Neuronal stem cell (in vitro differentiated cells): ENCODE data around the gene NPAS3.

Experiments
- DNase-seq: peaks from one replicate; pipeline ENCODE4 v3.0.0-alpha.2; 2013; ENCODE audit warnings: low spot score
- H2AFZ ChIP-seq: one replicate; pipeline ENCODE4 v1.6.1; 2013; ENCODE audit warnings: mild to moderate bottlenecking, low read length, inconsistent platforms
- H2AK5ac ChIP-seq: 2 replicates; pipeline ENCODE4 v1.6.1; 2013; ENCODE audit warnings: low read depth, mild to moderate bottlenecking, inconsistent platforms, low read length, moderate library complexity, mixed read lengths
- H2BK120ac ChIP-seq: 2 replicates; pipeline ENCODE4 v1.6.1; 2013; ENCODE audit warnings: low read depth, mild to moderate bottlenecking, inconsistent platforms, low read length, moderate library complexity, mixed read lengths
- H2BK12ac ChIP-seq: one replicate; pipeline ENCODE4 v1.6.1; 2013; ENCODE audit warnings: low read length, inconsistent platforms
- H2BK15ac ChIP-seq: 2 replicates; pipeline ENCODE4 v1.6.1; 2013; ENCODE audit warnings: mild to moderate bottlenecking, low read length, inconsistent platforms, mixed read lengths
- H2BK5ac ChIP-seq: one replicate; pipeline ENCODE4 v1.6.1; 2013; ENCODE audit warnings: inconsistent platforms, mild to moderate bottlenecking, low read length, moderate library complexity
- H3K14ac ChIP-seq: one replicate; pipeline ENCODE4 v1.6.1; 2013; ENCODE audit warnings: low read length, inconsistent platforms
- H3K18ac ChIP-seq: 2 replicates; pipeline ENCODE4 v1.6.1; 2013; ENCODE audit warnings: low read length, inconsistent platforms
- H3K23ac ChIP-seq: 2 replicates; pipeline ENCODE4 v1.6.1; 2013; ENCODE audit warnings: low read depth, mild to moderate bottlenecking, mixed read lengths, low read length, inconsistent platforms; ENCODE audit not compliant: poor library complexity
- H3K27ac ChIP-seq: replicated peaks from 3 replicates; pipeline ENCODE4 v1.5.1; 2013; ENCODE audit warnings: low read length, inconsistent platforms
- H3K27me3 ChIP-seq, 3 experiments: 2 replicates each; pipeline ENCODE4 v1.6.1; 2013; ENCODE audit warnings: low read length in 3 of 3, mild to moderate bottlenecking in 2 of 3, inconsistent platforms in 1 of 3, low read depth in 1 of 3, mixed read lengths in 1 of 3, moderate library complexity in 1 of 3; ENCODE audit not compliant: control insufficient read depth in 3 of 3, insufficient read depth in 3 of 3
- H3K36me3 ChIP-seq, 2 donors: replicated peaks in 1 of 2; 2 replicates each; pipeline ENCODE4 v1.6.1; 2013; ENCODE audit warnings: low read length in 2 of 2; ENCODE audit not compliant: control insufficient read depth in 2 of 2, insufficient read depth in 2 of 2
- H3K4ac ChIP-seq: 2 replicates; pipeline ENCODE4 v1.6.1; 2013; ENCODE audit warnings: inconsistent platforms, mild to moderate bottlenecking, low read length, moderate library complexity
- H3K4me1 ChIP-seq, 2 donors: 1 replicate in 1 of 2; 2 replicates in 1 of 2; pipeline ENCODE4 v1.6.1; 2013; ENCODE audit warnings: low read length in 2 of 2, low read depth in 1 of 2; ENCODE audit not compliant: control insufficient read depth in 2 of 2, insufficient read depth in 1 of 2
- H3K4me2 ChIP-seq: one replicate; pipeline ENCODE4 v1.6.1; 2013; ENCODE audit warnings: mild to moderate bottlenecking, low read length, inconsistent platforms; ENCODE audit not compliant: insufficient read depth, poor library complexity, severe bottlenecking
- H3K4me3 ChIP-seq, 2 donors: 2 replicates each; pipeline ENCODE4 v1.5.1; 2013; ENCODE audit warnings: low read length in 2 of 2, mild to moderate bottlenecking in 2 of 2, inconsistent platforms in 1 of 2, moderate library complexity in 1 of 2
- H3K79me1 ChIP-seq: one replicate; pipeline ENCODE4 v1.6.1; 2013; ENCODE audit warnings: low read depth, mild to moderate bottlenecking, inconsistent platforms, low read length, moderate library complexity
- H3K9ac ChIP-seq: one replicate; pipeline ENCODE4 v1.6.1; 2013; ENCODE audit warnings: mild to moderate bottlenecking, low read depth, low read length, inconsistent platforms; ENCODE audit not compliant: poor library complexity
- H3K9me3 ChIP-seq, 2 donors: replicated peaks in 1 of 2; 2 replicates each; pipeline versions ENCODE3 to v1.6.1; 2013; ENCODE audit warnings: low read length in 2 of 2, mild to moderate bottlenecking in 2 of 2, inconsistent platforms in 1 of 2, low read depth in 1 of 2, mixed read lengths in 1 of 2, moderate library complexity in 1 of 2; ENCODE audit not compliant: control insufficient read depth in 2 of 2, insufficient read depth in 1 of 2
- H4K8ac ChIP-seq: one replicate; pipeline ENCODE4 v1.6.1; 2013; ENCODE audit warnings: low read depth, mild to moderate bottlenecking, inconsistent platforms, low read length, moderate library complexity
- H4K91ac ChIP-seq: one replicate; pipeline ENCODE4 v1.6.1; 2013; ENCODE audit warnings: low read length, low read depth, mild to moderate bottlenecking, inconsistent platforms; ENCODE audit not compliant: poor library complexity
- WGBS, 2 donors: extraction: QIAGEN DNeasy Blood & Tissue Kit; methylation state at CpG; one replicate each; pipeline ENCODE4 v1.1.7; 2013; ENCODE audit warnings: missing lambda C conversion rate in 2 of 2, mixed read lengths in 1 of 2; ENCODE audit not compliant: insufficient read length in 2 of 2, insufficient replicate concordance in 1 of 2; ENCODE audit errors: extremely low coverage in 2 of 2; 5-methylcytosine and 5-hydroxymethylcytosine counted together

The NPAS3 gene

GRCh38 chr14:33010495-33010894 lies 71.8 kb downstream of the NPAS3 start:
- H2BK5ac ChIP-seq = no peak overlapping the region
- no peak overlapping the region for H3K14ac ChIP-seq
- H3K27me3 ChIP-seq = no peaks in the 10 kb centered on the region
- H3K4me1 ChIP-seq = peaks cover 0 to 3% of the 10 kb centered on the region in 2 donors
- H3K4me2 ChIP-seq = no peak overlapping the region
- H2BK15ac ChIP-seq = no peak overlapping the region
- no peak overlapping the region for H3K23ac ChIP-seq
- no peaks in the 10 kb centered on the region for H3K79me1 ChIP-seq
- H2AK5ac ChIP-seq = no peak overlapping the region
- H3K18ac ChIP-seq = no peak overlapping the region
- peaks cover 0 to 66% of the 10 kb centered on the region in 2 donors for H3K36me3 ChIP-seq
- no peak overlapping the region for H4K8ac ChIP-seq
- H2BK12ac ChIP-seq = no peak overlapping the region
- no peak overlapping the region for H3K9ac ChIP-seq
- no peak overlapping the region for H2BK120ac ChIP-seq
- WGBS, 2 donors = no CpG with 5 or more reads among the region's 3 CpGs
- H3K27ac ChIP-seq = no peak overlapping the region
- no peak overlapping the region for H3K4ac ChIP-seq
- H3K4me3 ChIP-seq = no peak overlapping the region
- no peak overlapping the region for H4K91ac ChIP-seq
- H3K9me3 ChIP-seq = no peaks in the 10 kb centered on the region
- no peak for DNase-seq
- no peak overlapping the region for H2AFZ ChIP-seq

GRCh38 chr14:33014710-33015109 lies 76.0 kb downstream of the NPAS3 start:
- no peak overlapping the region for H3K4ac ChIP-seq
- H3K27me3 ChIP-seq = no peaks in the 10 kb centered on the region
- no peak overlapping the region for H4K91ac ChIP-seq
- peaks cover 0 to 3% of the 10 kb centered on the region in 2 donors for H3K4me1 ChIP-seq
- H2BK120ac ChIP-seq = no peak overlapping the region
- H2AK5ac ChIP-seq = no peak overlapping the region
- no peak overlapping the region for H2BK15ac ChIP-seq
- peaks cover 0 to 49% of the 10 kb centered on the region in 2 donors for H3K36me3 ChIP-seq
- H3K14ac ChIP-seq = no peak overlapping the region
- DNase-seq = no peak
- no peak overlapping the region for H2BK12ac ChIP-seq
- no peak overlapping the region for H2AFZ ChIP-seq
- no peak overlapping the region for H3K27ac ChIP-seq
- no peak overlapping the region for H3K9ac ChIP-seq
- no peak overlapping the region for H3K23ac ChIP-seq
- peak overlapping the region; percentile 11 for H3K4me2 ChIP-seq
- H3K9me3 ChIP-seq = no peaks in the 10 kb centered on the region
- H4K8ac ChIP-seq = no peak overlapping the region
- no peak overlapping the region for H3K4me3 ChIP-seq
- WGBS, 2 donors = no CpG with 5 or more reads among the region's 4 CpGs
- H3K79me1 ChIP-seq = no peaks in the 10 kb centered on the region
- H3K18ac ChIP-seq = no peak overlapping the region
- H2BK5ac ChIP-seq = no peak overlapping the region

- H3K4ac ChIP-seq = no peak overlapping the region
- H3K23ac ChIP-seq = no peak overlapping the region
- H2AK5ac ChIP-seq = no peak overlapping the region
- peaks cover 0 to 5% of the 10 kb centered on the region in 2 donors for H3K9me3 ChIP-seq
- no peak overlapping the region for H4K91ac ChIP-seq
- WGBS, 2 donors = no CpG with 5 or more reads among the region's 3 CpGs
- no peak overlapping the region for H2BK120ac ChIP-seq
- H3K14ac ChIP-seq = no peak overlapping the region
- H3K4me3 ChIP-seq = no peak overlapping the region
- H3K27me3 ChIP-seq = no peaks in the 10 kb centered on the region
- no peak overlapping the region for H2AFZ ChIP-seq
- H3K27ac ChIP-seq = no peak overlapping the region
- H3K4me2 ChIP-seq = no peak overlapping the region
- H3K18ac ChIP-seq = no peak overlapping the region
- no peak overlapping the region for H2BK5ac ChIP-seq
- DNase-seq = no peak
- peaks cover 0 to 3% of the 10 kb centered on the region in 2 donors for H3K4me1 ChIP-seq
- H3K36me3 ChIP-seq = peaks cover 0 to 51% of the 10 kb centered on the region in 2 donors
- H3K79me1 ChIP-seq = no peaks in the 10 kb centered on the region
- H2BK15ac ChIP-seq = no peak overlapping the region
- no peak overlapping the region for H3K9ac ChIP-seq
- H4K8ac ChIP-seq = no peak overlapping the region
- H2BK12ac ChIP-seq = no peak overlapping the region
These were observed 77.9 kb downstream of the NPAS3 start for GRCh38 chr14:33016613-33017012.

GRCh38 chr14:33017016-33017415 lies 78.3 kb downstream of the NPAS3 start:
- DNase-seq = no peak
- no peak overlapping the region for H3K27ac ChIP-seq
- H3K4me3 ChIP-seq = no peak overlapping the region
- peaks cover 0 to 9% of the 10 kb centered on the region in 2 donors for H3K9me3 ChIP-seq
- peaks cover 0 to 51% of the 10 kb centered on the region in 2 donors for H3K36me3 ChIP-seq
- no peak overlapping the region for H4K91ac ChIP-seq
- WGBS, 2 donors = no CpG with 5 or more reads among the region's 2 CpGs
- no peak overlapping the region for H3K9ac ChIP-seq
- H2BK120ac ChIP-seq = no peak overlapping the region
- H3K18ac ChIP-seq = no peak overlapping the region
- H3K27me3 ChIP-seq = no peaks in the 10 kb centered on the region
- H3K79me1 ChIP-seq = no peaks in the 10 kb centered on the region
- no peak overlapping the region for H2AK5ac ChIP-seq
- no peak overlapping the region for H3K23ac ChIP-seq
- no peak overlapping the region for H2BK12ac ChIP-seq
- H4K8ac ChIP-seq = no peak overlapping the region
- H3K4me1 ChIP-seq = peaks cover 0 to 3% of the 10 kb centered on the region in 2 donors
- no peak overlapping the region for H3K14ac ChIP-seq
- no peak overlapping the region for H2BK5ac ChIP-seq
- no peak overlapping the region for H3K4ac ChIP-seq
- no peak overlapping the region for H2AFZ ChIP-seq
- no peak overlapping the region for H2BK15ac ChIP-seq
- no peak overlapping the region for H3K4me2 ChIP-seq
